ENCODE data around the gene FGF11.
A peak's percentile ranks its signal among the peaks of the same experiment; 100 is the strongest.
"Not testable (repeated sequence)": the region's sequence is repeated elsewhere in the genome, so short reads cannot be mapped to it uniquely, and the experiment has no call there.

FGF11 gene

GRCh38 chr17:7481842-7482741 is 42.8 kb downstream of the FGF11 start:
- not testable (repeated sequence) for DNase-seq

GRCh38 chr17:7482742-7483088 is 43.4 kb downstream of the FGF11 start:
- not testable (repeated sequence) for DNase-seq

- DNase-seq, result peak; percentile 80
Measured at GRCh38 chr17:7483255-7484066, 44.1 kb downstream of the FGF11 start.

GRCh38 chr17:7484067-7484918 is 45.0 kb downstream of the FGF11 start, which contains the start of gene POLR2A:
TSS of gene POLR2A (plus strand) at chr17:7484366.
- peak; percentile 82 for DNase-seq

- peak; percentile 9 for DNase-seq
Measured at GRCh38 chr17:7484919-7485377, 45.6 kb downstream of the FGF11 start.

DNA sequence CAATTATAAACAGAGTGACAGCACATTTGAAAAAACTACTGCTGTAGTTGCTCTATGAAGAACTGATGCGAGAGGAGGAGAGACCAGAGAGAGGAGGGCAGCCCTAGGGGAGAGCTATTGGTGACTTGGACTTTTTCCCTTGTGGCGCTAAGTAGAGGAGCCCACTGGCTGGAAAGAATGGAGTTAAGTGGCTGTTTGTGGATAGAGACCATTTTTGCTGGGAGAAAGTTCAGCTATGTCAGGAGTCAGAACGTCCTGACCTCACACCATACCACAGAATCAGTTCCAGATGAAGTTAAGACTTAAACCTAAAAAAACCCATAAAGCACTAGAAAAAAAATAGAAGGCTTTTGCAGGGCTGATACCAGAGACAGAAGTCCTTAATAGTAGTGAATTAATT is 46.9 kb downstream of the FGF11 start:
- no peak for DNase-seq

- DNase-seq, result no peak
Measured at GRCh38 chr17:7490144-7490543, 50.8 kb downstream of the FGF11 start.

DNA sequence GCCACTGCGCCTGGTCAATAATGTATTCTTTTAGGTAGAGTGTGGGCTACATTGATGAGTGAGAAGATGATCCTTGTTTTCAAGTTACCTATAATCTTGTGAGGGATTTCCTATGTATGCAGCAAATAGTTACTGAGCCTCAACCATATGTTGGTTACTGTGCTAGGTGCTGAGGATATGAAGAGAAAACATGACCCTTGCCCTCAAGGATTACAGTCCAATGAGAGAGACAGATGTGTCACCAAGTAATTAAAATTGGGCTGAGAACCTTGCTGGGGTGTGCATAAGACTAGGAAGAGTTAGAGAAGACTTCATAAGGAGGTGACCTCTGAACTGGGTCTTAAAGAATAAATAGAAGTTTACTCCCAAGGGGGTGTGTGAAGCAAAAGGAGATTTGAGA is 52.3 kb downstream of the FGF11 start:
- no peak for DNase-seq

DNA sequence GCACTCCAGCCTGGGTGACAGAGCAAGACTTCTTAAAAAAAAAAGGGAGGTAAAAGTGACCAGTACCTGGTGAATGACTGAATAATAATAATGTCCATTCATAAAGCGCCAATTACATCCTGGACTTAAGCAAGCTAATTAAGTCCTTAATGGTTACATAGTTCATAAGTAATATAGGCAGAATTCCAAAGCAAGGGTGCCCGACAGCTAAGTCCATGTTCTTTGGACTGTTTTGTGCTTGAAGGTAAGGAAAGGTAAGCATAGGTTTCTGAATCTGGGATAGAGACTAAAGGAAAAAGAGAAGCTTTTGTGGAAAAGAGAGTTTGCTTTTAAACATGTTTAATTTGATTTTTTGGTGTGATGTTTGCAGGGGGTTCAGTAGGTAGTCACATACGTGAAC is 54.6 kb downstream of the FGF11 start:
- no peak for DNase-seq

Data from NCI-H2029 (cell line).